Stimulated activated naive CD4-positive, alpha-beta T cell (primary cell): Measurements from ENCODE around the gene ALPI.
A peak's percentile ranks its signal among the peaks of the same experiment; 100 is the strongest.
"Not testable (repeated sequence)": the region's sequence is repeated elsewhere in the genome, so short reads cannot be mapped to it uniquely, and the experiment has no call there.

Experiments
- DNase-seq, 6 experiments: peaks; one replicate each; lab custom pipeline; 2025; lab: John Stamatoyannopoulos, UW

ALPI gene

DNA sequence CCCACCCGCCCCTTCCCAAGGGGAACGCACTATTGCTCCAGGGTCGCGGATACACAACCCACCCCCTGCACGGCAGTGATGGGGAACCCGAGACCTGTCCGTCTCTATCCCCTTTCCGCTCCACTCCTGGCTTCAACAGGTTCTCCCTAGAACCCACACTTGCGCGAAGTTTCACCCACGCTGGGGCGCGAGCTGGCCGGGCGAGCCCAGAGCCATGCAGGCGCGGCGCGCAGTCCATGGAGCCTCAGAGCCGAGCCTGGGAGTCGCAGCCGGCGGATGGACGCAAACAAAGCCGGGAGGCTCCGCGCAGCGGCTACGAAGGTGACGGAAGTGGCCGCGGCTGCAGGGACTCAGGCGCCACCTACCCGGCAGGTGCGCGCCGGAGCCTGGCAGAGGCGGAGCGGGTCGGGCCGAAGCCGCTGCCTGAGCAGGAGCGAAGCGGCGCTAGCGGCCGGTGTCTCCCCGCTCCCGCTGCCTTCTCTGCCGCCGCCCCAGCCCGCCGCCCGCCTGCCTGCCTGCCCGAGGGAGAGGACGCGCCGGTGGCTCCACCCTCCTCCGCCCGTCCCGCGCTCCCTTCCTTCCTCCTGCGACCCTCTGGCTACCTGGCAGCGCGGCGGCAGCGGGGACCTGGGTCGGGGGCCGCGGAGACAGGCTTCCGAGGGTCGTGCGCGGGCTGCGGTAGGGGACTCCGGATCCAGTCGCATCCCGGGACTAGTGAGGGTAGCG lies 35.3 kb upstream of the ALPI start:
- peak in 2 of 6 experiments; percentile 13 to 21 for DNase-seq

DNA sequence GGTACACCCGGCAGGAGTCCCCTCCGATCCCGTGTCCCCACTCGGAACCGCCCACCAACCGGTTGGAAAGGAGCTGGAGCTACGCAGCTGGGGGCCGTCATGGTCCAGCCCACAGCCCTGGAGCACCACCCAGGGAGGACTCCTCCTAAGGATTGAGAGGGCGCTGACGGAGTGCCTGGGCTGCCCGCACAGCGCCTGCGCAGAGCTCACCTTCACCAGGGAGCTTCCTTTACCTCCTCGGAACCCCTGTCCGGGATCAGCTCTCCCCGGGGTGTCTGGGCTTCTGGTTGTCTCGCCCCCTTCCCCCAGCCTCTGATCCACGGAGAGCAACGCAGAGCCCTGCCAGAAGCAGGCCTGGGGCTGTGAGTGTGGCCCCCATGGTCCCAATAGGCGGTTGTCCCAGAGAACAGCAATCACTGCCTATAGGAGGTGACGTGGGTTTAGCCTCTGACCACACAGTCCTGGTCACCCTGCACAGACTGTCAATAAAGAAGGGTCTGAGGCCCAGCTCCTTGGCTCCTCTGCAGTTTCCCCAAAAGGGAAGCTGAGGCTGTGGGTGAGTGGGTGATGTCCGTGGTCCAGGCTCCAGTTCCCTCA lies 34.7 kb upstream of the ALPI start:
- no peak for DNase-seq

DNA sequence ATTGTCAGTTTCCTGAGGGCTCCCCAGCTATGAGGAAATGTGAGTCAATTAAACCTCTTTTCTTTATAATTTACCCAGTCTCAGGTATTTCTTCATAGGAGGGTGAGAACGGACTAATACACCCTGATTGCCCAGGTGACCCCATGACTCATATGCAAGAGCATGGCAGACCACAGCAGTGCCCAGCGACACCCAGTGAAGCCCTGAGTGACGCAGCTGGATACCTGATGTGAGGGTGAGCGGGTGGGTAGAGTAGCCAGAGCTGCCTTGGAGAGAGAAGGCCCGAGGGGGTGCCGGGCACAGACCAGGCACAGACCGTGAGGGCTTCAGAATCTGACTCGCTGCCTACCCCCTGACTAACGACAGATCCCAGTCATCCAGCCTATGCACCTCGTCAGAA lies 33.9 kb upstream of the ALPI start:
- DNase-seq: no peak

DNA sequence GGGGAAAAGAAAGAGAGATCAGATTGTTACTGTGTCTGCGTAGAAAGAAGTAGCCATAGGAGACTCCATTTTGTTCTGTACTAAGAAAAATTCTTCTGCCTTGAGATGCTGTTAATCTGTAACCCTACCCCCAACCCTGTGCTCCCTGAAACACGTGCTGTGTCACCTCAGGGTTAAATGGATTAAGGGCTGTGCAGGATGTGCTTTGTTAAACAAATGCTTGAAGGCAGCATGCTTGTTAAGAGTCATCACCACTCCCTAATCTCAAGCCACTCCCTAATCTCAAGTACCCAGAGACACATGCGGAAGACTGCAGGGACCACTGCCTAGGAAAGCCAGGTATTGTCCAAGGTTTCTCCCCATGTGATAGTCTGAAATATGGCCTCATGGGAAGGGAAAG lies 33.0 kb upstream of the ALPI start:
- not testable (repeated sequence) for DNase-seq

DNA sequence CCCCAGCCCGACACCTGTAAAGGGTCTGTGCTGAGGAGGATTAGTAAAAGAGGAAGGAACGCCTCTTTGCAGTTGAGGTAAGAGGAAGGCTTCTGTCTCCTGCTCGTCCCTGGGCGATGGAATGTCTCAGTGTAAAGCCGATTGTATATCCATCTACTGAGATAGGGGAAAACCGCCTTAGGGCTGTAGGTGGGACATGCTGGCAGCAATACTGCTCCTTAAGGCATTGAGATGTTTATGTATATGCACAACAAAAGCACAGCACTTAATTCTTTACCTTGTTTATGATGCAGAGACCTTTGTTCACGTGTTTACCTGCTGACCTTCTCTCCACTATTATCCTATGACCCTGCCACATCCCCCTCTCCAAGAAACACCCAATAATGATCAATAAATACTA lies 32.5 kb upstream of the ALPI start:
- not testable (repeated sequence) for DNase-seq

DNA sequence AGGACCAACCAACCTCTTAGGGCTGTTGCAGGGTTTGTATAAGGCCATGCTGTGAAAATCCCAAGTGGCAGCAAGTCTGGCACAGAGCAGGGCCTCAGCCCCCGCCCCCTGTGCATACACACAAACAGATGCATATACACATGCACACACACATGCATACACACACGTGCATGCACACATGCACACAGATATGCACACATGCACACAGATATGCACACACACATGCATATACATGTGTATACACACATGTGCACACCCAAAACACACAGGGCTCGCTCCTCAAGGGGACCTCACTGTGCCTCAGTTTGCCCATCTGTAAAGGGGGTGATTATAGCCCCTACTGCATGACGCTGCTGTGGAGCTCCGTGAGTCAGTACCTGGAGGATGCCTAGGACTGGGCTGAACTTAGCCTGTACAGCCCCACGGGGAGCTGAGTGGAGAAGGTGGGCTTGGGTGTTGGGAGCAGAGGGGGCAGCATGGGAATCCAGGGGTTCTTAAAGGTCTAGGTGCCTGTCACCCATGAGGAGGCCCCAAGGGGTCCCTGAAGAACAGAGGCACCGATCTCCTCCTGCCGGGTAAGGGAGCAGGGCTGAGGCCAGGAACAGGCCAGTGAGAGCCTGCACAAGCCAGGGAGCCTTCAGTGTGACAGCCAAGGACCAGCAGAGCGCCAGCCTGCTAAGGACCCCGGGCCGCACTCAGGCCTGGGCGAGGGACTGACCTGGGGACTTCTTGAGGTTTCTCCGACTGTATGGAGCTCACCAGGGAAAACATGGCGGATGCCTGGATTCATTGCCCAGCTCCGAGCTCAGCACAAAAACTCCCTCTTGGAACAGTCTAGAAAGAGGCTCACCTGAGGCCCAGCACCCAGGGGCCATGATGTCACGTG lies 24.0 kb upstream of the ALPI start:
- DNase-seq: no peak

DNA sequence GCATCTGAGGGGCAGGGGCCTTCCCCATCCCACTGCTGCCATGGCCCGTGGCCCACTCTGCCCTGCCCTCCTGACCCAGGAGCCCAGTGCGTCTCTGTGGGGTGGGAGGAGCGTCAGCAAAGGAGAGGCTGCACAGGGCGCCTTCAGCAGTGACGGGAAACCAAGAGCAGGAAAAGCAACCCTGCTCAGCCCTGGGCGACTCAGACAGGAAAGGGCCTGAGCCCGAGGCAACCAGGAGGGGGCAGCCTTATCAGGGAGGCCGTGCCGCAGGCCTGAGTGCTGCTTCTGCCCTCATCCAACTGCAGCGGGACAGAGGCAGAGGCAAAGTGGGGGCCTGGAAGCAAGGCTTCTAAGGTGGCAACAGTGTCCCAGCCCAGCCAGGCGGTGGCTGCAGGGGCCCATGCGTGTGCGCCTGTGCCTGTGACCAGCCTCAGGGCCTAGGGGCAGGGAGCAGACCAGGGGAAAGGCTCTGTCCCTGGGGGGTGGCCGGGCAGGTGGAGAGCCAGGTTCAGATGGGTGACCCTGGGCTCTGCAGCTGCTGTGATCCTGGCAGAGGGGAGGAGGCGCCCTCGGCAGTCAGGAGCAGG lies 23.3 kb upstream of the ALPI start:
- DNase-seq: no peak

DNA sequence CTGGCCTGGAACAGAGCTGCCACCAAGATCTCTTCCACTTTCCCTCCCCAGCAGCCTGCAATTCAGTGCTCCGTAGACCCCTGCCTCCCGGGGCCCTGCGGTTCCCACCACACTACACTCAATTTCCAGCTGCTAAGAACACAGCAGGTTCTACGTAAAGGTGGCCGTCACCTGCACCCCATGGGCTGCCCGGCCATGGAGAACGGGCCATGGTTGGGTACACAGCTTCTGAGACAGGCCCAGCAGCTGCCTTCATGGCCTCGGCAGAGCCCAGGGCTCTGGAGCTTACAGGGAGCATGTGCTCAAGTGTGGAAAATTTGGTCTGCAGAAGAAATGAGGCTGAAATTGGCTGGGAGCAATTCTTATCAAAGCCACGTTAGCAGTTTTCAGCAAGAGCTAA lies 22.3 kb upstream of the ALPI start:
- DNase-seq: not testable (repeated sequence)

DNA sequence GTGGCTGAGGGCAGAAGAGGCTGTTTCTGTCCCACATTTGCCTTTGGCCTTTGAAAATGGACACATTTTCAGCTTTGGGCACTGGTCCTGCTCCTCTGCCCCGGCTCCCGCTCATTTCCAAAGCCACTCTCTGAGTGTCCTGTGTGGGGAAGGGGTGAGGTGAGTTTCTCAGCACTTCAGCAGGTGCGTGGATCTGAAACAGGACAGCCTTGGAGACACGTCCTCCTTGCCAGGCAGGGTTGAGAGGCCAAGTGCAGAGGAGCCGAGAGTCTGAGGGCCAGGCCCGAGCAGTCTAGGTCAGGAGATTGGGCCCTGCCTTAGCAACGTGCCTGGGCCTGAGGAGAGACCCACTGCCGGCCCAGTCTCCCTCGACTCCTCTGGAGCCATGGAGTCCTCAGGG lies 21.9 kb upstream of the ALPI start:
- DNase-seq: no peak

DNA sequence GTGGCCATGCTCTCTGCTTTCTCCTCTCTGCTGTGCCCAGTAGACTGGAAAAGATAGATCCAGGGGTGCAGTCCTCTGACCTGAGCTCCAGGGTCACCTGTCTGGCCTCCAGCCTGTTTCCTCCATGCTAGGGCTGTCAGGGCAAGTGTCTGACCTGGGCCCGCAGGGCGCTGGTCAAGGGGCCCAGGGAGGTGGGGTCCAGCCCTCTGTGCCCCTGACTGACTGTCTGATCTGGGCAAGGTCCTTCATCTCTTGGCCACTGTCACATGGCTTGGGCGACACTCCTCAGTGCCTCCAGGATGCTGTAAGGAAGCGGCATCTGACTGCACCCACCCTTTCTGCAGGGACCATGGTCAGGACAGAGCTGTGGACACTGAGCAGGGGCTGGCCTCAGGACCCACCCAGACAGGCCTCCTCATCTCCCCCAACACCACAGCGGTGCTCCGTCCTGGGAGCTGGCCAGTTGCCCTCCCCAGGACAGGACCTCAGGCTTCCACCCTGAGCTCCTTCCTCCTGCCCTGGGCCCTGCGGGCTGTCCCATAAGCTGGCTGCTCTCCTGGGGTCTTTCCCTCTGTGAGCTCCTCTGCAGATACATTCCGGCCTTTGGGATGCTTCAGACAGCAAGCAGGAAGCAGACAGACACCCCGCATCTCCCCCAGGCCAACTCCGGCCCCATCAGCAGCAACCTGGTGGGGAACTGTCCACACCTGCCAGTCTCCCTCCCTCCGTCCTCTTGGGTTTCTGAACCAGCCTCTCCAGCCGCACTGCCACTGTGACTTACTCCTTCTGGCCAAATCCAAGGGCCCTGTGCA lies 21.2 kb upstream of the ALPI start:
- DNase-seq: no peak

DNA sequence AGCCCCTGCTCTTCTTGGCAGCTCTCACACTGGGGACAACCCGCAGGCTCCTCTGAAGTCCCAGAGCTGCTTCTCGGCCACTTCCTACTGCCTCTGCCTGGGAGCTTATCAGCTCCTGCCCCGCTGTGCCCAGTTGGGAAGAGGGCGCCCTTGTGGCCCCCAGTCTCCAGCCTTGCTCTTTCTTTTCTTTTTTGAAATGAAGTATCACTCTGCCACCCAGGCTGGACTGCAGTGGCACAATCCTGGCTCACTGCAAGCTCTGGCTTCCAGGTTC lies 20.6 kb upstream of the ALPI start:
- no peak for DNase-seq

DNA sequence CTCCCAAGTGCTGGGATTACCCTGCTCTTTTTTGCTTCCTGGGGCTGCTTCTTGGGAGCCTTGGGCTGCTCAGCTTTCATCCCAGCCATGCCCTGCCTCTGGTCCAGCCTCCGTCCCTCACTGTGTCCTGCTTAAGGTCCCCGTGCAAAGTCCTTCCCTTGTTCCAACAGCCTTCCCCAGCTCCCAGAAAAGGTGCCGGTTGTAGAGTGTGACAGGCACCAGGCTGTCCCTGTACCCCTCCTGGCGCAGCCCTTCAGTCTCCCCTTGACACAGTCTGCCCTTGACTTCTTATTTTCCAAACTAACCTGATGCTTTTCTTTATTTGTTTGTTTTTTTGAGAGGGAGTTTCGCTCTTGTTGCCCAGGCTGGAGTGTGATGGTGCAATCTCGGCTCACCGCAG lies 20.1 kb upstream of the ALPI start:
- DNase-seq: no peak

DNA sequence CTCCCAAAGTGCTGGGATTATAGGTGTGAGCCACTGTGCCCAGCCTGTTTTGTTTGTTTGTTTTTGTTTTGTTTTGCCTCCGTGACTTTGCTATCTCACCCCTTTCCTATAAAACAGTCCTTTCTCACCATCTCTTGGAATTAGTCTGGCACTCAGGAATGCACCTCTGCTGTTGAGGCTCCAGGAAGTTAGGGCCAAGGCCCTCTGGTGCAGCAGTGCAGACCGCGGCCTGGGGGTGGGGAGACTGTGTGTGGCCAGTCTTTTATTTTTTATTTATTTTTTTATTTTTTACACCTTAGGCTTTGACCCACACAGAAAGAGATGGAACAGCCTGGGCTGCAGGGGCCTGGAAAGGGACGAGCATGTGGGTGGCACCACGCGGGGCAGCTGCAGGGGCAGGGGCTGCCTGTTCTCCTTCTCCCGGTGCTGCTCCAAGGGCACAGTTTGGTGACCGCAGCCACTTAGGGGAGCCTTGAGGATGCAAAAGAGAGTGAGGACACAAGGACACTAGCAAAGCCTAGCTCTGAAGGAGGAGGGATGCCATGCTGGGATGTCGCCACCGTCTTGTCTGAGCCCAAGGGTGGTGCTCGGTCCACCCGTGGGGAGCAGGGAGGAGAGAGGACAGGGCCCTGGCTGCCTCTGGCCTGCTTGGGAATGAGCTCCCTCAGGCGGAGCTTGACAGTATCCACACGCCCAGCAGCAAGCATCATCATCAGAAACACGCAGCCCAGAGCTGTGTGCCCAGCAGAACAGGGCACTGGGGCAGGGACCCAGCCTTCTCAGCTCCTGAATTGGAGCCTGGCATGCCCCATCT lies 19.4 kb upstream of the ALPI start:
- DNase-seq: no peak

DNA sequence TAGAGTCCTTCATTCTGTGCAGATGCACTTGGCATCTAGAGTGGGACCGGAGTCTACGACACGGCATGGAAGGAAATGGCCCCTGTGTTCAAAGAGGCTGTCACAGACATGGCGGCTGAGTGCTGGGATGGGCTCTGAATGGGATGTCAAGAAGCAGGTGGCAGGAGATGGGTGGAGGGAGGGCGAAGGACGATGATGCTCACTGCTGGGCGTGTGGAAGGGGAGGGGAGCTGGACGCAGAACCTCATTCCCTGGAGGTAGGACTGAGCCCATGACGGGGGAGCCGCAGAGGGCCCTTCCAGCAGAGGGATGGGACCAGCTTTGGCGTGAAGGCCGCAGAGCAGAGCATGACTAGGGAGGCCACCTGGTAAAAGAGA lies 18.8 kb upstream of the ALPI start:
- DNase-seq: no peak

DNA sequence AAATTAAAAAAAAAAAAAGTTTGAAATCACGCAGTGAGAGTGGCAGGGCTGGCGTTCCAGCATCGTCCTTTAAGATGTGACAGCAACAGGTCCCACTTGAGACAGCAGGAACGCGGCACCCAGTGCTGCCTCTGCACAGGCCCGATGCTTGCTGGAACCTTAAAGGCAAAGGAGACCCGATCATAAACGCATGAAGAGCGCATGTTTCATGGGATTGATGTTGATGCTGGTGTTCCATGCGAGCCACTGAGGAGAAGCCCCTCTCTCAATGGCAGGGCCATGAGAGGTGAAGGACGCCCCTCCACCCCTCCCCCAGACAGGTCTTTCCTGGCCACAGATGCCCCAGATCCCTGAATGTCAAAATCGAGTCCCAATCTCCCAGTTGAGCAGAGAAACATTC lies 17.9 kb upstream of the ALPI start:
- no peak for DNase-seq

DNA sequence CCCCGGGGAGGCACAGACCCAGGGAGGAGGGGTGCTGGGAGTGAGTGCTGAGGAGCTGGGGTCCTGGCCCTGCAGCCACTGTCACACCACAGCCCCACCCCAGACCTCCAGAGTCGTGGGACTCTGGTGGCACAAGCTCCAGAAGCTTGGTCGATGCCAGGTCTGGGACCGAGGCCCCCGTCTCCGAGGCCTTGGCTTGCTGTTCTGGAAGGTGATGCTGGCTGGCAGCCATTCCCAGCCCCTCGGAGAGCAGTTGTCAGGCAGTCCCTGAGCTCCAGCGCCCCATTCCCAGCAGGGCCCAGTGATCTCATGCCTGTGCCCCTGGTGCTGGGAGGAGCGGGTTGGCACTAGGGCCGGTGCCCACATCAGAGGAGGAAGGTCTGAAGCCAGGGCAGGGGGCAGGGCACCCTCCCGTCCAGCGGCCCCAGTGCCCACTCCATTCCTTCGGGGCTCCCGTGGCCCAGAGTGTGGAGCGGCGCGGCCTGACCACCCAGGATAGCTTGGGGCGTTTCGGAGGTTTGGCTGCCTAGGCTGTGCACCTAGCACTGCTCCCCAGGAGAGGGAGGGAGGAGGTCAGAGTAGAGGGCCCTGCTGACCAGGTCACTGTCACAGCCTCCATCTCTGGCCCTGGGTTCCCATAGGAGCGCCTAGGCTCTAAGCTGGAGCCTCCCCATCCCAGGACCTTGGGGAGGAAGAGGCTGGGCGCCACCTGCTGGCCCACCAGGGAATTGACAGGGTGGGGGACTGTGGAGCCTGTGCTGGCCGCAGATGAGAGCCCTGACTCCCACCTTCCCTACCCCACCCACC lies 16.8 kb upstream of the ALPI start:
- peak in 3 of 6 experiments; percentile 10 to 31 (median 15) for DNase-seq

DNA sequence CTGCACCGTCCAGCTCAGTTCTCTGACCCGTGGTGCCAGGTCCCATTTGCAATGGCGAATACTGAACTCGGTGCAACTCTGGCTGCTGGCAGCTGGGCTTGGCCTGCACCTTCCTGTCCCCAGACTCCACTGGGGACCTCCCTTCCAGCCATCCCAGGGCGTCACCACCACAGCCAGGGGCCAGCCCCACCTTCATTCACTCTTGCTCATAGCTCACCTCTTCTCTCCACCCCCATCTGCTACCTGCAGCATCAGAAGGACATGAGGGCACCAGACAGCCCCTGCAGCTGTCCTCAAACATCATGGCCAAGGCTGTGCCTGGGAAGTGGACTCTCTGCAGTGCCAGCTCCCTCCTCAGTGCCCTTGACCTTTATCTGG lies 16.2 kb upstream of the ALPI start:
- peak in 1 of 6 experiments; percentile 31 for DNase-seq

DNA sequence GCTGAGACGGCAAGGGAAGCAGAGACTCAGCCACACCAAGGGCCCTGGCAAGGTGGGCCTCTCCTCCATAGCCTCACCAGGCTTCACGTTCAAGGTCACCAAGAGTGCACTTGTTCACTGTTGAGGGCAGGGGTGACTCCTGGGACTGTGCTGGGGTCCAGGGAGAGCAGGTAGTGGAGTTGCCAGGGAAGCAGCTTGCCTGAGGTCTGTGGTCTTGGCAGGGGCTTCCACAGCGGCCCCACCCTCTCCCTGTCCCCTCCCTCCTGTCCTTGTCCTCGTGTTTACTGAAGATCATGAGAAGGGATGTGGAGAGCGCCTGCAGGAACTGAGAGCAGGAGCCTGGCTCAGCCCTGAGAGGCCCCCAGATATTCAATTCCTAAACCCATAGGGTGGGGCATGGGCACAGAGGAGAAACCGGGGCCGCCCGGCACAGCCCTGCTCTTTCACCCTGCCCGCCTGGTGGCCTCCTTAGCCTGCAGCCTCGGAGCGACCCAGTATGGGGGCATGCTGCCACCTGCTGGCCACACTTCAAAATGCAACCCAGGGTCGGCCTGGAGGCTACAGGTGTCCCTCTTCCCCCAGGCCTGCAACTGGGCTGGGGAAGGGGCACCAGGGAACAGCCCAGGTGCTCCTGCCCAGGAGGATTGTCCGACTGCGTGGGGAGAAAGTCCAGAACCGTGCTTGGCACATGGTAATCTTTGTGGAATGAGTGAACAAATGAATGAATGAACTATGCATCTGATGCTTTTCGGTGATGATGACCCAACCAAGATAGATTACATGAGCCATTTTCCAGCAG lies 15.5 kb upstream of the ALPI start:
- DNase-seq: peak; percentile 64 to 90 (median 80)

DNA sequence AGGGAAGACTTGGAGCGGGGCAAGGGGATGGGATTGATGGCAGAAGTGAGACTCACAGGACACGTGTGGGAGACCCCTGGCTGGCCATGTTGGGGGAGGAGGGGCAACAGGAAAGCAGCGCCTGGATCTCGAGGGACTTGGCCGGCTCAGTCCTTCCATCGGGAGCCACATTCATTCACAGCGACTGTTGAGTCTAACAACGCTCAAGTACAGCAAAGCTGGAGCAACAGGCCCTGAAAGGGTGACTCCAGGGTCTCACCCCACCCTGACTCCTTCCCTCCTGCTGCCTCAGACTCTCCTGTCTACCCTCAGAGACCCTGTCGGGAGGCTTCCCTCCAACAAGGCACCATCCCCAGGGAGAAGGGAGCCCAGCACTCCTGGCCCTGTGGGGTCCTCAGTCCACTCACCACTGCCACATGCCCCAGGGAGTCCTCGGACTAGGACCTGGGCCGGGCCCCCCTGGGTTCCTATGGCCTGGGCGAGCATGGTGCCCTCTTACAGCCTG lies 14.8 kb upstream of the ALPI start:
- no peak for DNase-seq
